ENCODE results near the gene CRACR2B. TPM values are rescaled to one million over a fixed set of nuclear protein-coding genes. Genes with fewer than 3 reads are reported as not detected.

CRACR2B gene
- total RNA-seq, 2 experiments from 2014 or later, result 0.33 TPM; not detected in 1

DNA sequence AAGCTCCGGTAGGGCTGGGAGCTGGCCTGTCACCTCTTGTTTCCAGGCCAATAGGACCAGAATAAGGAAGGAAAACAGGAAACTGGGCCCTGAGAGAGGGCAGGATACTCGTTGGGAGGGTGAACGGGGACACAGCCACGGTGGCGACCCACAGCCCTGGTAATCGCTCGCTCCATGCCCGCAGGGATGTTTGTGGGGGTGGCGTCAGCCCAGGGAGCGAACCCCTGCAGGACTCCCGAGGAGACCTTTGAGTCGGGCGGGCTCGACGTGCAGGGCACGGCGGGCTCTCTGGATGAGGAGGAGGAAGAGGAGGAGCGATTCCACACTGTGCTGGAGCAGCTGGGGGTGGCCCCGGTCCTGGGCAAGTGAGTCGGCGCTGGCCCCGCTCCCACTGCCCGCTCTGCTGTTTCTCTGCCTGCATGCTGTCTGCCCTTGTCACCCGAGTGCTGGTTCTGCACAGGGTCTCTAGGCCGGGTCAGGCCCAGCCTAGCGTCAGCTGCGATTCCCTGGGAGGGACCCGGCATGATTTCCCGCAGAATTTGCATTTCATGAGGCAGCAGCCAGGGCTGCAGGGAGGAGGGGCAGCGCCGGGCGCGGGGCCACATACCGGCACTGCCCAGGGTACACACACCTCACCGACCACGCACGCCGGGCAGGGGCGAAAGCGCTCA lies 1.6 kb downstream of the CRACR2B start:
- Histone ChIP-seq H3K4me3 (ENCODE audit: low read length) (no peak overlapping the region), H3K36me3 (ENCODE audit: insufficient read depth, low read length) (peaks cover 7% of the 10 kb centered on the region), H3K4me1 (ENCODE audit: insufficient read depth, low read length) (peaks cover 72% of the 10 kb centered on the region), H3K9me3 (ENCODE audit: control insufficient read depth in 1 of 2, insufficient read depth in 1 of 2, low read length in 2 of 2) (peaks cover 0 to 42% of the 10 kb centered on the region in 2 experiments), H3K27ac (ENCODE audit: low read depth in 1 of 2, low read length in 2 of 2) (no peak overlapping the region), H3K27me3 (ENCODE audit: control insufficient read depth in 1 of 2, insufficient read depth in 2 of 2, low read length in 2 of 2) (peaks cover 45 to 58% of the 10 kb centered on the region in 2 experiments)
- ChIA-PET POLR2A (interaction anchor here (1.1 to 10.0 kb wide), 4 partner anchors 9 to 134 kb away, joined by 3 to 115 read pairs (median 39); partner anchors contain the start of genes DEAF1, PNPLA2, POLR2L and RPLP2), CTCF (no interaction called here)
- ATAC-seq (ENCODE audit: poor library complexity) (no peak), DNase-seq (no peak)
- H3K9me3 Mint-ChIP-seq, result no peaks in the 10 kb centered on the region
- intact Hi-C loops (cut with DNase I, micrococcal nuclease), result no loop called here
- H3K4me1 Mint-ChIP-seq (ENCODE audit: low read depth), result peaks cover 37% of the 10 kb centered on the region
- peaks cover 48% of the 10 kb centered on the region for H3K27me3 Mint-ChIP-seq
- H3K4me3 Mint-ChIP-seq, result peak overlapping the region; percentile 48
- no peak overlapping the region for H3K27ac Mint-ChIP-seq
- peaks cover 11% of the 10 kb centered on the region for H3K36me3 Mint-ChIP-seq (ENCODE audit: low read depth)
- no peak for TF ChIP-seq CTCF (IDR thresholded peaks at IDR 0.05)

GRCh38 chr11:829847-830294 lies 2.2 kb downstream of the CRACR2B start:
- no peak for TF ChIP-seq CTCF (IDR thresholded peaks at IDR 0.05)
- peak overlapping the region; percentile 48 for H3K4me3 Mint-ChIP-seq
- peaks cover 4% of the 10 kb centered on the region for H3K36me3 ChIP-seq (ENCODE audit: insufficient read depth, low read length)
- H3K36me3 Mint-ChIP-seq (ENCODE audit: low read depth), result peaks cover 7% of the 10 kb centered on the region
- H3K27me3 ChIP-seq (ENCODE audit: control insufficient read depth in 1 of 2, insufficient read depth in 2 of 2, low read length in 2 of 2), result peaks cover 45 to 58% of the 10 kb centered on the region in 2 experiments
- H3K4me3 ChIP-seq (ENCODE audit: low read length), result peak overlapping the region; percentile 39
- H3K27ac Mint-ChIP-seq, result no peak overlapping the region
- no peaks in the 10 kb centered on the region for H3K9me3 Mint-ChIP-seq
- H3K4me1 Mint-ChIP-seq (ENCODE audit: low read depth), result peaks cover 39% of the 10 kb centered on the region
- peaks cover 0 to 42% of the 10 kb centered on the region in 2 experiments for H3K9me3 ChIP-seq (ENCODE audit: control insufficient read depth in 1 of 2, insufficient read depth in 1 of 2, low read length in 2 of 2)
- H3K27me3 Mint-ChIP-seq, result peaks cover 48% of the 10 kb centered on the region
- CTCF ChIA-PET, result no interaction called here
- no peak overlapping the region for H3K27ac ChIP-seq (ENCODE audit: low read depth in 1 of 2, low read length in 2 of 2)
- POLR2A ChIA-PET, result interaction anchor here (1.1 to 10.0 kb wide), 6 partner anchors 10 to 135 kb away, joined by 3 to 115 read pairs (median 6); partner anchors contain the start of genes DEAF1, PNPLA2, POLR2L and RPLP2
- DNase-seq (peak in 1 of 14 experiments; percentile 6), ATAC-seq (ENCODE audit: poor library complexity) (peak; percentile 8)
- intact Hi-C loops (cut with DNase I, micrococcal nuclease), result loop anchor here in 1 of 2 experiments (1.0 kb wide), 1 partner anchor 10 kb away; no protein-coding TSS in a partner anchor
- H3K4me1 ChIP-seq (ENCODE audit: insufficient read depth, low read length), result peaks cover 77% of the 10 kb centered on the region

- peaks cover under 1% of the 10 kb centered on the region for H3K36me3 Mint-ChIP-seq (ENCODE audit: low read depth)
Measured at GRCh38 chr11:830295-831117, 2.8 kb downstream of the CRACR2B start.

More at GRCh38 chr11:830295-831117, 2.8 kb downstream of the CRACR2B start:
- no peak for TF ChIP-seq CTCF (IDR thresholded peaks at IDR 0.05)
- peak overlapping the region; percentile 39 for H3K4me3 ChIP-seq (ENCODE audit: low read length)
- Mint-ChIP-seq H3K9me3 (no peaks in the 10 kb centered on the region), H3K27me3 (peaks cover 48% of the 10 kb centered on the region), H3K27ac (no peak overlapping the region), H3K4me1 (ENCODE audit: low read depth) (peaks cover 39% of the 10 kb centered on the region), H3K4me3 (peak overlapping the region; percentile 45)
- peaks cover 45 to 57% of the 10 kb centered on the region in 2 experiments for H3K27me3 ChIP-seq (ENCODE audit: control insufficient read depth in 1 of 2, insufficient read depth in 2 of 2, low read length in 2 of 2)
- intact Hi-C loops (cut with DNase I, micrococcal nuclease), result loop anchor here in 1 of 2 experiments (1.0 kb wide), 1 partner anchor 10 kb away; no protein-coding TSS in a partner anchor
- H3K9me3 ChIP-seq (ENCODE audit: control insufficient read depth in 1 of 2, insufficient read depth in 1 of 2, low read length in 2 of 2), result peaks cover 0 to 39% of the 10 kb centered on the region in 2 experiments
- CTCF ChIA-PET, result no interaction called here
- POLR2A ChIA-PET, result interaction anchor here (0.6 to 10.0 kb wide), 5 partner anchors 11 to 34 kb away, joined by 3 to 115 read pairs (median 5); partner anchors contain the start of genes PNPLA2, POLR2L, RPLP2 and TSPAN4
- ATAC-seq (ENCODE audit: poor library complexity) (peak; percentile 27), DNase-seq (peak in 11 of 14 experiments; percentile 37 to 78 (median 52))
- H3K4me1 ChIP-seq (ENCODE audit: insufficient read depth, low read length), result peaks cover 81% of the 10 kb centered on the region
- no peak overlapping the region for H3K27ac ChIP-seq (ENCODE audit: low read depth in 1 of 2, low read length in 2 of 2)
- H3K36me3 ChIP-seq (ENCODE audit: insufficient read depth, low read length), result no peaks in the 10 kb centered on the region
